Body of pancreas (tissue), 4 donors: ENCODE measurements around the gene ACAD10.

Source experiments
- POLR2A ChIP-seq, 3 donors: fragments of 450-650 bp; IDR thresholded peaks; one replicate each; pipeline ENCODE4 v1.6.1; 2016; ENCODE audit warnings: antibody characterized with exemption in 3 of 3, mild to moderate bottlenecking in 2 of 3
- TF ChIP-seq, protein P1 (sequence below), 7 experiments: fragments of 450-650 bp in 4 of 7; fragments of 200-600 bp in 3 of 7; sonication (generic) in 3 of 7; IDR thresholded peaks; one replicate each; pipeline ENCODE4 v1.5.1; 2016 to 2019; ENCODE audit warnings: antibody characterized with exemption in 7 of 7

DNA sequence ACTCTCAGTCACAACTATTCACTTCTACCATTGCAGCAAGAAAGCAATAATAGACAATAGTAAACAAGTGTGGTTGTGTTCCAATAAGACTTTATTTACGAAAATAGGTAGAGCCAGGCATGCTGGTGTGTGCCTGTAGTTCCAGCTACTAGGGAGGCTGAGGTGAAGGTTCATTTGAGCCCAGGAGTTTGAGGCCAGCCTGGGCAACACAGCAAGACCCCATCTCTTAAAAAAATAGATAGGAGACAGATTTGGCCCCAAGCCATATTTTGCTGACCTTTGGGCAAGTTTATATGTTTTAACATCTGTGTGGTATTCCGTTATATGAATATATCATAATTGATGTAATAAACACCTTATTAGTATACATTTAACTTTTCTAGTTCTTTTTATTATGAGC lies 14.1 kb downstream of the ACAD10 start:
- TF ChIP-seq, protein P1, sequence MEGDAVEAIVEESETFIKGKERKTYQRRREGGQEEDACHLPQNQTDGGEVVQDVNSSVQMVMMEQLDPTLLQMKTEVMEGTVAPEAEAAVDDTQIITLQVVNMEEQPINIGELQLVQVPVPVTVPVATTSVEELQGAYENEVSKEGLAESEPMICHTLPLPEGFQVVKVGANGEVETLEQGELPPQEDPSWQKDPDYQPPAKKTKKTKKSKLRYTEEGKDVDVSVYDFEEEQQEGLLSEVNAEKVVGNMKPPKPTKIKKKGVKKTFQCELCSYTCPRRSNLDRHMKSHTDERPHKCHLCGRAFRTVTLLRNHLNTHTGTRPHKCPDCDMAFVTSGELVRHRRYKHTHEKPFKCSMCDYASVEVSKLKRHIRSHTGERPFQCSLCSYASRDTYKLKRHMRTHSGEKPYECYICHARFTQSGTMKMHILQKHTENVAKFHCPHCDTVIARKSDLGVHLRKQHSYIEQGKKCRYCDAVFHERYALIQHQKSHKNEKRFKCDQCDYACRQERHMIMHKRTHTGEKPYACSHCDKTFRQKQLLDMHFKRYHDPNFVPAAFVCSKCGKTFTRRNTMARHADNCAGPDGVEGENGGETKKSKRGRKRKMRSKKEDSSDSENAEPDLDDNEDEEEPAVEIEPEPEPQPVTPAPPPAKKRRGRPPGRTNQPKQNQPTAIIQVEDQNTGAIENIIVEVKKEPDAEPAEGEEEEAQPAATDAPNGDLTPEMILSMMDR (IDR thresholded peaks at IDR 0.05), result no peak
- no peak for TF ChIP-seq POLR2A (IDR thresholded peaks at IDR 0.05)
